GM18502 (cell line): ENCODE data around the gene PPP2R5C.

Source experiments
- ATAC-seq: cut with Tn5 transposase; IDR thresholded peaks from one replicate; pipeline ENCODE4 v1.9.1; 2021; ENCODE audit warnings: mild to moderate bottlenecking; ENCODE audit not compliant: unreplicated experiment, poor library complexity

PPP2R5C gene

GRCh38 chr14:101975231-101975630 is 213.7 kb downstream of the PPP2R5C start:
- no peak for ATAC-seq
